GM12864 (cell line): ENCODE data around the gene NOTCH1.

Experiments used
- DNase-seq: peaks from one replicate; pipeline ENCODE4 v3.0.0-alpha.2; 2011; ENCODE audit warnings: low read depth
- H3K4me3 ChIP-seq: 2 replicates; pipeline ENCODE4 v1.5.1; 2011; ENCODE audit warnings: mild to moderate bottlenecking, low read depth, low read length, control low read depth
- TF ChIP-seq, protein P1 (sequence below): IDR thresholded peaks from 2 replicates; pipeline ENCODE4 v1.5.1; 2011; ENCODE audit warnings: low read depth, mild to moderate bottlenecking, moderate library complexity, low read length, control low read depth, inconsistent platforms; ENCODE audit errors: missing control alignments

NOTCH1 gene

DNA sequence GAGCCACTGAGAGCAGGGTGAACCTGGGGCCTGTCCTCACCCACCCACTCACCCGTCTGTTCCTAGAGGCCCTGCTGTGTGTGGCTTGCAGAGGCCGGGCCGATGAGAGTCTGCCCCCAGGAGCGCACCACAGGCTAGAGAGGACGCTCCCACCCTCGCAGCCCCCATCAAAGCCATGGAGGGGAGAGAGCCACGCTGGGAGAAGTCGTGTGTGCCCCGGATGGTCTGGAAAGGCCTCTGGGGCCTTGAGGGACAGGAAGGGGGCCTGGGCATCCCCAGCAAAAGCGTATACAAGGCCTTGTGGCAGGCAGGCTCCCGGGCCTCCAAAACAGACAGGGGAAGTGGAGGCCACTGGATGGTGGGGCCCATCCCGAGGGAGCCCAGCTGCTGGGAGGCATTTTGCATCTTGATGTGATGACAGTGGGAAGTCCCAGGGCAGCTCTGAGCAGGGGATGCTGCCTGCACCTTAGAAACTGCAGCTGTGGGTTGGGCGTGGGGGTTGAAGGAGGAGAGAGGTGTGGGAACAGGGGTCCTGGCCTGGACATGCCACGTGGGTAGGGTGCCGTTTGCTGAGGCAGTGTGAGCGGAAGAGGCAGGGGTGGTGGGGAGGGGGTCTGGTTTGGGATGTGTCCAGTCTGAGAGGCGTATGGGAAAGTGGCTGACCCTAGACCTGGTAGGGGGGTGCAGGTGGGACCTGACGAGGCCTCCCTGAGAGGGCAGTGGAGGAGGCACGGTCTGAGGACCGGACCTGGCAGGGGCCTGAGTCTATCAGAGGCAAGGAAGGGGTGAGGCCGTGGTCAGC is 43.0 kb upstream of the NOTCH1 start:
- H3K4me3 ChIP-seq, result no peak overlapping the region
- TF ChIP-seq, protein P1, sequence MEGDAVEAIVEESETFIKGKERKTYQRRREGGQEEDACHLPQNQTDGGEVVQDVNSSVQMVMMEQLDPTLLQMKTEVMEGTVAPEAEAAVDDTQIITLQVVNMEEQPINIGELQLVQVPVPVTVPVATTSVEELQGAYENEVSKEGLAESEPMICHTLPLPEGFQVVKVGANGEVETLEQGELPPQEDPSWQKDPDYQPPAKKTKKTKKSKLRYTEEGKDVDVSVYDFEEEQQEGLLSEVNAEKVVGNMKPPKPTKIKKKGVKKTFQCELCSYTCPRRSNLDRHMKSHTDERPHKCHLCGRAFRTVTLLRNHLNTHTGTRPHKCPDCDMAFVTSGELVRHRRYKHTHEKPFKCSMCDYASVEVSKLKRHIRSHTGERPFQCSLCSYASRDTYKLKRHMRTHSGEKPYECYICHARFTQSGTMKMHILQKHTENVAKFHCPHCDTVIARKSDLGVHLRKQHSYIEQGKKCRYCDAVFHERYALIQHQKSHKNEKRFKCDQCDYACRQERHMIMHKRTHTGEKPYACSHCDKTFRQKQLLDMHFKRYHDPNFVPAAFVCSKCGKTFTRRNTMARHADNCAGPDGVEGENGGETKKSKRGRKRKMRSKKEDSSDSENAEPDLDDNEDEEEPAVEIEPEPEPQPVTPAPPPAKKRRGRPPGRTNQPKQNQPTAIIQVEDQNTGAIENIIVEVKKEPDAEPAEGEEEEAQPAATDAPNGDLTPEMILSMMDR, result no peak
- DNase-seq, result no peak

DNA sequence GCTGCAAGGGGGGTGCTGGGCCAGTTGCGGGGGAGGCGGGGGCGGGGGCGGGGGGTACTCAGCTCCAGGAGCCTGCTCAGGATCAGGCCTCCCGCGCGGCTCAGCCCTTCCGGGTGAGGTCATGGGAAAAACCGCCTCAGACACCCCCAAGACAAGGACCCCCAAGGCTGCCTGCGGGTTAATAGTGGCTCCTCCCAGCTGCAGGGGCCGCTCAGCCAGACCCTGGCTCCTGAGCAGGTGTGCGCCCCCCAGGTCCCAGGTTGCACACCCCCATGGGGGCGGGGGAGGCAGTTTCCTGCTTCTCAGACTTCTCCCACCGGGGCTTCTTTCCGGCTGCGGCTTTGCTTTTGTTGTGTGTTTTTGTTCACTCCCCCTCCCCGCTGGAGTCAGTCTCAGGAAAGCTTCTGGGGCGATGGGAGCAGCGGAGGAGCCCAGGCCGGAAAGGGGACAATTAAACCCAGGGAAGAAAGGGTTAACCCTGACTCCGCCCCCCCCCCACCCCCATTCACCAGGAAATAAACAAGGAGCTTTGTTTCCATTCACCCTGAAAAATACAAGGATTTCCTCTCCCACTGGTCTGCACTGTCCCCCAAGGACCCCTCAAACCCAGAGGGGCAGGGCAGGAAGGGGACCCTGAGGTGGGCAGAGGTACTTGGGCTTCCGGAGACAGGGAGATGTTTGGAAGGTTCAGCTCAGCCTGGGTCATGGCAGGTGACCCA is 42.3 kb upstream of the NOTCH1 start:
- DNase-seq, result no peak
- TF ChIP-seq, protein P1, result no peak
- H3K4me3 ChIP-seq, result no peak overlapping the region

DNA sequence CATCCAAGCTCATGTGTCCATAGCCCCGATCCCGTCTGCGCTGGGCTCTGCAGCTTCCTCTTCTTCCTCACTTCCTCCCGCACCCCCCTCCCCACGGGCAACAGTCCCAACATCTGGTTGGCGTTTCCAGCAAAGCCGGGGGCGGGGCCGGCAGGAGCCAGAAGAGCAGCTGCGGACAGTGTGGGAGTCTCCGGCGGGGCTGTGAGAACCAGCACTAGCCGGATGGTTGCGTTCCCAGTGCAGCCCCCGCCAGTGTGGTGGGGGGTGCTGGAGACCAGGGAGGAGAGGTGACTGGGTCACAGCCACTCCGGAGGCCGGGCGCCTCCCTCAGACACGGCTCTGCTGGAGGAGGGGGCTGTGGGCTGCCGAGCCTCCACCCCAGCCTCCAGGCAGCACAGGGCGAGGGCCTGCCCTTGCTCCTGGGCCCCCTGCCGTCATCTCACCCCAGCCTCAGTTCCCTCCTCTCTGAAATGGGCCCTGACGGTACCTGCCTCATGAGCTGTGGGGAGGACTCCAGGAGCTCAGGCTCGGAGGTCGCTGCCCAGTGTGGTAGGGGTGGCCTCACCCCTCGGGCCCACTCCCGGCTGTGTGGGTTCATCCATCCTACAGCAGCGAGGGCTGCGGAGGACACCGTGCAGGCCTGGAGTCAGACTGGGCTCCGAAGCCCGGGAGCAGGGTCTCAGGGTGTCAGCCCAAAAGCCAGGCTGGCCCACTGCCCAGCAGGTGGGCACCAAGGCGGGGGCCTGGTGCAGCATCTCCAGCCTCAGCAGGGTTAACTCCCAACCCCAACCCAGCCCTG is 41.5 kb upstream of the NOTCH1 start:
- H3K4me3 ChIP-seq, result no peak overlapping the region
- no peak for DNase-seq
- TF ChIP-seq, protein P1, result no peak

DNA sequence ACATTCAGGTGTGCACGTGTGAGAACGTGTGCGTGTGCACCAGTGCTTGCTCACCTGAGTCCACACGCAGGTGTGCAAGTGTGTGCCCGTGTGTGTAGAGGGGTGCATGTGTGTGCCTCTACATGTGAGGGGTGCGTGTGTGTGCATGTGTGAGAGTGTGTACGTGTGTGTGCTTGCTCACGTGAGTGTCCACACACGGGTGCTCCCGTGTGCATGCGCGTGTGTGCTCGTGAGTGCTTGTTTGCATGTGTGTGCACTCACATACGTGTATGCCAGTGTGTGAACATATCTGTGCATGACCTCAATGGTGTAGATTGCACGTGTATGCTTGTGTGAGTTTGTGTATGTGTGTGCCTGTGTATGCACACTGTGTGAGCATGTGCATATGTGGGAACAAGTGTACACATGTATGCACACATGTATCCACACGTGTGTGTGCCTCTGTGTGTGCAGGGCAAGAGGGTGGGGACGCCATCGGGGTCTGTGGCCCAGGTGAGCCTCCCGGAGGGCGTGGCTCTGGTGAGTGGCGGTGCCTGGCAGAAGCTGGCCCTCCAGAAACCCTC is 40.6 kb upstream of the NOTCH1 start:
- H3K4me3 ChIP-seq, result no peak overlapping the region
- TF ChIP-seq, protein P1, result no peak
- no peak for DNase-seq

DNA sequence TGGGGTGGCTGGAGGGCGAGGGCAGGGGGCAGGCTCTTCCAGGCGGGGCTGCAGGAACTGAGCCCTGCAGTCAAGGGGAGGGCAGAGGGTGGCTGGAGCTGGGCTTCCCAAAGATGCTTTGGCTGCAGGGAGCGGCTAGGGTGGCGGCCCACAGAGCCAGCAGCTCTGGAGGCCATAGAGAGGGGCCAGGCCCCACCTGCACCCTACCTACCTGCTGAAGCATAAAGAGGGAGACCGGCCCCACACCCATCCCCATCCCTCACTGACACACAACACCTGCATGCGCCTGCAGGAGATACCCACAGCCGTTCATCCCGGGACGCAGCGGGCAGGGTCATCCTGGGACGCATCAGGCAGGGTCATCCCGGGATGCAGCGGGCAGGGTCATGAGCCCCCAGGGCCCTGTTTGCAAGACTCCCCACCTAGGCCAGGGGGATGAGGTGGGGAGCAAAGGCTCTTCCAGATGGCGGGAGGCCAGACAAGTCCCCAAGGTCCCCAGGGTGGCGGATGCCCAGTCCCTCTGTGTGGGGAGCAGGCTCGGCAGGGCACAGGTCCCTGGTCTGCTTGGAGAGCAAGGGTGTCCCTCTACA is 39.8 kb upstream of the NOTCH1 start:
- TF ChIP-seq, protein P1, result no peak
- DNase-seq, result no peak

DNA sequence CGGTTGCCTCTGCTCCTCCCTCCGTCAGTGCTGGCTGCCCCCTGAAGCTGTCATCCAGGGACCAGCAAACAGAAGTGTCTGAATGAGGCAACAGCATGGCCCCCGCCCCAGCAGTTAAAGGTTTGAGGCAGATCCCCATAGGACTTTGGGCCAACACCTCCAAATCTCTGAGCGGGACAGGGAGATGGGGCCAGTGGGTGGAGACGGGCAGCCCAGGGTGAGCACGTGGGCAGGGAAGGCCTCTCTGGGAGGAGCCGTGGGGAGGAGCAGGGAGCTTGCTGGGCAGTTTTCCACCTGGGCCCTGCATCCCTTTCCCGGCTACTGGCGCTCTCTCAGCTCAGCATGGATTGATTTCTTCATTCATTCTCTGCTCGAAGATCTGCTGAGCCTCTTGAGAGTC is 39.1 kb upstream of the NOTCH1 start:
- no peak overlapping the region for H3K4me3 ChIP-seq
- DNase-seq, result no peak
- TF ChIP-seq, protein P1, result no peak

More for the DNA sequence above, 39.8 kb upstream of the NOTCH1 start:
- H3K4me3 ChIP-seq, result no peak overlapping the region
